HG02970 (cell line): ENCODE measurements around the gene R3HDM2.
"Not testable (repeated sequence)": the region's sequence is repeated elsewhere in the genome, so short reads cannot be mapped to it uniquely, and the experiment has no call there.

Source experiments
- ATAC-seq: cut with Tn5 transposase; IDR thresholded peaks from one replicate; pipeline ENCODE4 v1.9.1; 2021; ENCODE audit warnings: mild to moderate bottlenecking, moderate library complexity, moderate number of reproducible peaks; ENCODE audit not compliant: unreplicated experiment, low FRiP score

R3HDM2 gene

GRCh38 chr12:57278465-57279381 lies 152.1 kb downstream of the R3HDM2 start:
- ATAC-seq: no peak

GRCh38 chr12:57276935-57277563 lies 153.8 kb downstream of the R3HDM2 start:
- ATAC-seq: no peak

- ATAC-seq: not testable (repeated sequence)
These were observed 154.6 kb downstream of the R3HDM2 start for GRCh38 chr12:57276233-57276632.

GRCh38 chr12:57273516-57273915 lies 157.3 kb downstream of the R3HDM2 start:
- no peak for ATAC-seq

GRCh38 chr12:57272337-57273151 lies 158.3 kb downstream of the R3HDM2 start:
- no peak for ATAC-seq

GRCh38 chr12:57270966-57271470 lies 159.8 kb downstream of the R3HDM2 start:
- ATAC-seq: no peak

- no peak for ATAC-seq
These were observed 162.6 kb downstream of the R3HDM2 start for GRCh38 chr12:57268264-57268663.

- ATAC-seq: no peak
These were observed 164.2 kb downstream of the R3HDM2 start for GRCh38 chr12:57266681-57267080.

GRCh38 chr12:57263096-57263495 lies 167.7 kb downstream of the R3HDM2 start:
- ATAC-seq: no peak

- no peak for ATAC-seq
These were observed 168.6 kb downstream of the R3HDM2 start for GRCh38 chr12:57262126-57262822.

GRCh38 chr12:57261428-57261865 lies 169.4 kb downstream of the R3HDM2 start:
- no peak for ATAC-seq

- no peak for ATAC-seq
These were observed 170.5 kb downstream of the R3HDM2 start for GRCh38 chr12:57260366-57260765.

- no peak for ATAC-seq
These were observed 171.6 kb downstream of the R3HDM2 start for GRCh38 chr12:57258977-57259970.

- ATAC-seq: no peak
These were observed 174.9 kb downstream of the R3HDM2 start for GRCh38 chr12:57255916-57256315.

GRCh38 chr12:57254506-57255280 lies 176.2 kb downstream of the R3HDM2 start:
- ATAC-seq: no peak

GRCh38 chr12:57250956-57251355 lies 179.9 kb downstream of the R3HDM2 start, which contains the start of gene STAC3:
Gene STAC3, minus strand, starts transcription at chr12:57251187. Its CDS starts 1,551 bp downstream, at chr12:57249636.
- ATAC-seq: no peak

- ATAC-seq: no peak
These were observed 180.3 kb downstream of the R3HDM2 start for GRCh38 chr12:57250541-57250940.
